ENCODE measurements around the gene CANT1.

Gene CANT1

GRCh38 chr17:79007504-79008381, 1.8 kb downstream of the CANT1 start:
- DNase-seq (ENCODE audit: low spot score), result no peak

GRCh38 chr17:79006794-79007503, 2.6 kb downstream of the CANT1 start:
- no peak for DNase-seq (ENCODE audit: low spot score)

GRCh38 chr17:79006046-79006445, 3.5 kb downstream of the CANT1 start:
- no peak for DNase-seq (ENCODE audit: low spot score)

GRCh38 chr17:79005063-79005861, 4.3 kb downstream of the CANT1 start:
- peak; percentile 62 for DNase-seq (ENCODE audit: low spot score)

GRCh38 chr17:79003661-79004411, 5.7 kb downstream of the CANT1 start:
- DNase-seq (ENCODE audit: low spot score), result no peak

- DNase-seq (ENCODE audit: low spot score), result no peak
Observed at GRCh38 chr17:79002796-79003593, 6.6 kb downstream of the CANT1 start.

- no peak for DNase-seq (ENCODE audit: low spot score)
Observed at GRCh38 chr17:79002291-79002690, 7.3 kb downstream of the CANT1 start.

- no peak for DNase-seq (ENCODE audit: low spot score)
Observed at GRCh38 chr17:79001190-79002020, 8.2 kb downstream of the CANT1 start.

- DNase-seq (ENCODE audit: low spot score), result no peak
Observed at GRCh38 chr17:79000396-79001189, 9.0 kb downstream of the CANT1 start.

GRCh38 chr17:78999947-79000395, 9.6 kb downstream of the CANT1 start:
- DNase-seq (ENCODE audit: low spot score), result no peak

- no peak for DNase-seq (ENCODE audit: low spot score)
Observed at GRCh38 chr17:78999056-78999768, 10.4 kb downstream of the CANT1 start.

GRCh38 chr17:78998311-78999055, 11.1 kb downstream of the CANT1 start:
- no peak for DNase-seq (ENCODE audit: low spot score)

GRCh38 chr17:78997881-78998280, 11.7 kb downstream of the CANT1 start:
- no peak for DNase-seq (ENCODE audit: low spot score)

- DNase-seq (ENCODE audit: low spot score), result no peak
Observed at GRCh38 chr17:78997231-78997741, 12.3 kb downstream of the CANT1 start.

GRCh38 chr17:78996781-78997201, 12.8 kb downstream of the CANT1 start:
- DNase-seq (ENCODE audit: low spot score), result no peak

GRCh38 chr17:78995761-78996451, 13.7 kb downstream of the CANT1 start:
- DNase-seq (ENCODE audit: low spot score), result peak; percentile 47

Data from SW480 (cell line).